NCI-H510A (cell line): Measurements from ENCODE around the gene NPAS3.

ENCODE experiments used
- DNase-seq: peaks from one replicate; lab custom pipeline; 2025; lab: John Stamatoyannopoulos, UW

Gene NPAS3

DNA sequence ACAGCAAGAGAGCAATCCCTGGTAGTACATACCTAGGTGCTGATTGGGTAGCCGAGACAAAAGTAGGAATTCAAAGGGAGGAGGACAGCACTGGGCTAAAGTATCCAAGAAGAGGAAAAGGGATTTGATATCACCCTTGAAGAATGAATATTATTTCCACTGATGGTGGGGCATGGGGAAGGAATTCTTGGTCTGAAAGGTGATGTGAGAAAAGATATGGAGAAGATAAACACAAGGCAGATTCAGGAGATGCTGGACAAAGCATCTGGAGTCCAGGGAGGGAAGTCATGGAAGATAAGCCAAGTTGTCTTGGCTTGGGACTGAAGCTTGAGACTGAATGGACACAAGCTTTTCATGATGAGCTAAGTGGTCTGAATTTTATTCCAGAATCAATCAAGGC lies 818.2 kb downstream of the NPAS3 start:
- no peak for DNase-seq

DNA sequence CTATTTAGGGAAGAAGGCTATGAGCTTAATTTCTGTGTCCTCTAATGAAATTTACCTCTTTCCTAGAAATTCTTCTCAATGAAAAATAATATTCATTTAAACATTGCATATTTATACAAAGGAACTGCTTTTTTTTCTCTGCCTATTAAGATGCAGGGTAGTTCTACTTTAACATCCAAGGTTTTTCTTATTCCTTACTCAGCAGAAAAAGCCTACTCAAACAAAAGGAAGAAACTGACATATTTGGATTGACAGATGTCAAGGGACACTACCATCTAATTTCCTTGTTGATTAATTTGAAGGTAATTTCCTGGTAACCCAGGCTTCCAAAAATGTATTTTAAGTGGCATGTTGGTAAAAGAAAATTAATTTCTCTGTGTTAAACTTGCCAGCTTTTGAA lies 819.9 kb downstream of the NPAS3 start:
- no peak for DNase-seq

DNA sequence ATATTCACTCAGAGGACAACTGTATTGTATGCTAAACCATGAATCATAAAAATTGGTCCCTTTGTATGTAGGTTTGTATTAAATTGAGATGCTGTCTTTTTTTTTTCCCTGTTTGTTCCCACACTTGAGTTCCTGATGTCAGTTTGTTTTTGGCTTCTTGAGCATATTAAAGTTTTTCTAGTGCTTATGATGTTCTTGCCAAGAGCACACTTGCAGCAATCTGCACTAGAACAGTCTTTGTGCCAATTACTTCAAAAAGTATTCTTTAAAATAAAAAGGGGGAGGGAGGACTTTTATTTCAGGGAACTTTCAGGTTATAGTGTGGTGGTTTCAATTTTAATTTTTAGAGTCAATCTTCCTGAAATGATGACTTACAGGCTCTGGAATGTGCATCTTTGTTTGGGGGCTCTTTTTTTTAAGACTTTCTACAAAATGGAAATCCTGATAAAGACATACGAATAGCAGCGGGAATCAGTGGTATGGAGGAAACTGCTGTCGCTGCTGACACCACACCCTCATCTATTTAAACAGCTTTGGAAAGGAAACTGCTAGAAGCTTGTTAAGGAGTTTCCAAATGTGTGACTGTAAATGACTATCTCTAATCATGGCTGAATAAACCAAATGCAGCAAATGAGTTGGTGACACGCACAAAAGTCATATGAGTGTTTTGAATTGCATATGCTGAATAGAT lies 823.6 kb downstream of the NPAS3 start:
- no peak for DNase-seq

DNA sequence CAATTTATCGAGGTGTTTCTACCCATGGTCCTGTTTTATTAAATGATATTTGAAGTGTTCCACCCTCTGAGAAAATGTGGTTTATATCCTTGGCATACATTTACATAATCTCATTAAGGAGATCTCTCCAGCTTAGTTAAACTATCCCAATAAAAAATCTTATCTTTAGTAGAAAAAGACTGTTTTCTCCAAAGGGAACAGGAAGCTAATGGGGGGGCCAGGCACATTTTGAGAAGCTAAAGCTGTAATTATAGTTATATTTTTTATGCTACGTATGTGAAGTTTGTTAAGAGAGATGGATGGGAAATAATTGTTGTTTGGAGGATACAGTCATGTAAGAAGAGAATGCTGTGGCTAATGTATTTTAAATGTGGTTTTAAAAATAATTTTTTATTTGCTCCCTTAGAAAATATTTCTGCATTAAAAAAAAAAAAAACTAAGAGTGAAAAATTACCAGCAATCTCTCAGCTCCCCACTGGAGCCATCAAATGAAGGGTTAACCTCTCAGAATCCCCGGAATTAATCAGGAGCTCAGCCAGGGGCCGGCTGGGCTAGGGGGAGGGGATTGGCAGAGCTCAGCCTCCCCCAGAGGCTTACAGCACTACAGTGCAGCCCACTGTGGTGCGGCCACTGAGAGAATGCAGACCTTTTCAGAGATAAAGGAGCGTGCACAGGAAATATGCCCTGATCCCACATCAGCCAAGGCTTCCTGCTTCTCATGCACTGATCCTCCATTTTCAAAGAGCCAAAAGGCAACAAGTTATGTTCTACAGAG lies 826.4 kb downstream of the NPAS3 start:
- DNase-seq = no peak

DNA sequence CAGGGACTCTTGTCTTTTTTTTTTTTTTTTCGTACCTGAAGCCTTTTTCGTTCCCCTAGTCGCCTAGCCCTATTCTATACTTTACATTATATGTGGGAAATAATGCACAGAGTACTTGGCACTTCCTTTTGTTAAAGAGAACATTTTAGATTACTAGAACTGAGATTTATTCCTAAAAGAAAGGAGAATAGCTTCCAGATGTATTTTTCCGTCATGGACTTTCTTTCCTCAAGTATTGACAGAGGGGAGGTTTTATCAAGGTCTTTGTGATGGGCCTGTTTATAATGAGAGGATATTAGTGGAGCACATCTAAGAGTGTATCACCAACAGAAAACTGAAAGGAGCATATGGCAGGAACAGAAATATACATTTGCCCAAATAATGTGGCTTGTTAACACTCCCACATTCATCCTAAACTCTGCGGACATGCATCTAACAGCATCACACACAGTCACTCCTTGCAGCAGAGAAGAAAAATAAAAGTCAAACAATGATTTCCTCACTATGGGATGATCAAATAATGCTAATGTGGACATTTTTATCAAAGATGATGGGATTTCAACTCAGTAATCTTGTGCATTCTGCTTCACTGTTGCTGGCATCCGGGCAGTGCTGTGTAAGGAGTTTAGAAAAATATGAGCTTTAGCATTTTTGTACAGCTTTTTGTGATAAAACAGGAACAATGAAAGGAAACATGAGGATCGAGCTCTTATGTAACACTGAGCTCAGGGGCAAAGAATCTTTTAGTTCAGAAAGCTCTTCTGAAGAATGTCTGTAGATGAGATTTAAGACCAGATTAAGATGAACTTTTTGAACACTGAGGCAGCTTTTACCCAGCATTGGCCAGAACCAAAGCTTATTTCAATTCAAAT lies 829.1 kb downstream of the NPAS3 start:
- DNase-seq = no peak

DNA sequence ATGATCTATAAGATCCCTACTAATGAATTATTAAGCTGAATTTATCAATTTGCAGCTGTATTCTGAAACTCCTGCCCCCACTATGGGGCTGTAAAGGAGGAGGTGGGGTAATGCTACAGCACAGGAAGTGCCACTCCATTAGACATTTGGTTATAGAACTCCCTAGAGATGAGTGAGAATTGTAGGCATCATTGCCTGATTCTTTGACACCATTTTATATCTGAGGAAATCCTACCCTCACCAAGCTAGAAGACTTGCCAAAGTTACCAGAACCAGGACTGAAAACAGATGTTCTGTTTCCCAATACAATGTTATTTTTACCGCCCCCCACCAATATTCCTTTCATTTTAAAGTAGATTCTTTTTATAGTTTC lies 829.8 kb downstream of the NPAS3 start:
- DNase-seq = no peak

DNA sequence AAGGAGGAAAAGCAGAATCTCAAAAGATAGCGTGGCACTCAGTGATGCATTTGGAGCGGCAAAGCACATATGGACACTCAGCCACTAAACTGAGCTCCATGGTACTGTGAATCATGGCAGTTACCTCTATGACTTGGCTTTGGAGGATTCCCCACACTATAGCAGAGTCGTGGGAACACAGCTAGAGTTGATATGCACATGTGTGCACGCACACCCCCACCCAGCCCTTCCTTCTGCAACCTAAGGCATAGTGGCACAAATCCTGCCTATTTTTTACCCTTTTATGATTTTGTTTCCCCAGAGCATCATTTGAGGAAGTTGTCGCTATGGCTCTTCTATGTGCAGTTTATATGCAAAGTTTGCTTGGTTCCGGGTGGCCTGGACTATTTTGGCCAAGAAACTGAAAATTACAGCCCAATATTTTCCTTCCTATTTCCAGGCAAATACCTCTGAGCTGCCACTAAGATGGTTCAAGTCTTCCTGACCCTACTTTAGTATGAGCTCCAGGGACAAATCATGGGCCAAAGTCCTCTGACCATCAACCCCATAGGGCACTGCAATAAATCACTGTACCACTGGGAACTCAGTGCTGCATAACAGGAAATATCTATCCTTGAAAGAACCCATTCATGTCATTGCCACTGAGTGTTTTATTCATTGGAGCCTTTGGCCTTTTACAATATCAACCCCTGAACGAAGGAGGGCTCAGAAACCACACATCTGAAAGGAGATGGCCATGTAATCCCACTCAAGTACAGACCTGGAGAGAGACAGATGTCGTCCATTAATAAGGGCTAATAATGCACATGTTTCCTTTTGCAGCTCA lies 834.7 kb downstream of the NPAS3 start:
- DNase-seq = no peak

DNA sequence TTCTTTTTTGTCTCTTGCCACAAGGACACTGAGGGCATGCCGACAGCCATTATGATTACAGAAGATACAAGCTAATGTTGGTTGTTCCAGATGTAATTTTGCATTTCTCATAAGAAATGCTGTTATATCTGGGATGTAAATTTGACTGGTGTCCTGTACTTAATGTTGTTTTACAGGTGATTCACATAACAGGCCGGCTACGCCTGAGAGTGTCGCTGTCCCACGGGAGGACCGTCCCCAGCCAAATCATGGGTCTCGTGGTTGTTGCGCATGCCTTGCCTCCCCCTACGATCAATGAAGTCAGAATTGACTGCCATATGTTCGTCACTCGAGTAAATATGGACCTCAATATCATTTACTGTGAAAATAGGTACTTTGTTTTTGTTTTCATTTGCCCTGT lies 835.5 kb downstream of the NPAS3 start:
- no peak for DNase-seq

DNA sequence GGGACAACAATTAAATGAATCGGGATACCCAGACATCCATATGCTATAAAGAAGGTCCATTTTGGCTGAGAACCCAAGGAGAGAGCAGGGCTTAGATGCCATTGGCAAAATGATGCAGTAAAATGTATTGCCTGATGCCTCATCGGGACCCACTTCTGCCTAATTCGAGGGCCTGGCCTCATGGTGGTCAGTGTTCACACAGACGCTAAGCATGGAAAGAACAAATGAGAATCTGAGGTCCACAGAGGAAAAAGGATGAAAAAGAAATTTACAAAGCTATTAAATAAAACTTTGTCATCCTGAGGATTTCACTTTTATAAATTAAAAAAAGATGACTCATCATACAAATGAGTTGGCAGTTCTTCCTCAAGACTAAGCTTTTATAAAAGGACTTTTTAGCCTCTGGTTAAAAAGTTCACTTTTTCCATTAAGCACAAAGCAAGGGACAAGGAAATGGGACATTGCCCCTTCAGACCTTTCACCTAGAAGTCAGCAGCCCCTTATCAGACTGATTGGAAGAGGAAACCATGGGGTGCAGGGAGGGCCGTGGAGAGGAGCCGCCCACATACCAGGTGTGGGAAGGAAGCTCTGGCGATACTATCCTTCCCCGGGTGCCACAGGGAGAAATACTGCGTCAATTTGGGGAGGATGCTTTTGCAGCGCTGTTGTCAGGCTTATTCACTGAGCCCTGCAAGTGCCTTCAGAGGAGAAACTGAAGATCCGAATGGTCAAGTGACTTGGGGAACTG lies 836.2 kb downstream of the NPAS3 start:
- no peak for DNase-seq

DNA sequence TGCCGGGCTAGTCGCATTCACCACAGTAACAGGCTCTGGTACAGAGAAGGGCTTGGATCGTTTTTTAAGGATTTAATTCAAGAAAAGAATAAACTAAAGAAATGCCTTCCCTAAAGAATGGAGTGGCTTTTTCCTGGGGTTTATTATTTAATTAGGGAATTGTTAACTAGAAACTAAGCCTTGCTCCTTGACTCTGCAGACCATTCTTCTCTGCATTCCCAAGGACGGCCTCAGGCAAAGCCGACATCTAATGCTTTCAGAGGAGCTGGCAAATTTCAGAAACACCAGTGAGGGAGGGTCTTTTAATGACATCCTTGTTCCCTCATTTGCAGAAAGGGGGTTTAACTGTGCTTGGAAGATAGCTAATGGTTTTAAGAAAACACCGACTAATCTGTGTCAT lies 838.2 kb downstream of the NPAS3 start:
- no peak for DNase-seq

DNA sequence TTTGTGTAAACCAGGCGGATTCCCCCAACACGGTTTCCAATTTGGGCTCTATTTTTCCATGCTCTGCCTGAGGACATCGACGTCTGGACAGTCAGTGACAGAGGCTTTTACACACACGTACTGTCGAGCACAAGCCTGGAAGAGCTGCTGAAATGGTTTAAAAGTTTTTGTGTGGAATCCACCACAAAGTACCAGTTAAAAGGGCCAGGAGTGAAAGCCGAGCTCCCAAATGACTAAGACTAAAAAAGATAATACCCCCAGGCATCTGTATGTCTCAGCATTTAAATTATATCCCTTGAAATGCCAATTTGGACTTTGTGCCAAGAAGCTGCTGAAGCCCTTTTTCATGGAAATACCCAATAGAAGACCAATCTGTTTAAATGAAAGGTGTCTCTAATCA lies 839.0 kb downstream of the NPAS3 start:
- no peak for DNase-seq

DNA sequence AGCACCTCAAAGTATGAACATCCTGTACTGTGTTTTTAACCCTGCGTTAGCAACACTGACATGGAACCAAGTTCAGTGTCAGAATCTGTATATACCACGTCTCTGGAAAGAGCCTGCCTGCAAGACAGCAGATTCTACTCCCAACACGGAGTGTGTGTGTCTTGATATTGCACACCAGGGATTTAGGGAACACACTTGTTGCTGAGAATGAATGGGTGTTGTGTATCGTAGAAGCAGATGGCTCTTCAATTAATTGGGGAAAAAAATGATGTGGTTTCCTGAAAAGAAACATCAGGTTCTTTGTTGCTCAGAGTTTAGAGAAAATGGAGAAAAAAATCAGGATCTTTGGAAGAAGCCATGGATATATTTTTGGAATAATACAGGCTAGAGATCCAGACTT lies 841.4 kb downstream of the NPAS3 start:
- no peak for DNase-seq

DNA sequence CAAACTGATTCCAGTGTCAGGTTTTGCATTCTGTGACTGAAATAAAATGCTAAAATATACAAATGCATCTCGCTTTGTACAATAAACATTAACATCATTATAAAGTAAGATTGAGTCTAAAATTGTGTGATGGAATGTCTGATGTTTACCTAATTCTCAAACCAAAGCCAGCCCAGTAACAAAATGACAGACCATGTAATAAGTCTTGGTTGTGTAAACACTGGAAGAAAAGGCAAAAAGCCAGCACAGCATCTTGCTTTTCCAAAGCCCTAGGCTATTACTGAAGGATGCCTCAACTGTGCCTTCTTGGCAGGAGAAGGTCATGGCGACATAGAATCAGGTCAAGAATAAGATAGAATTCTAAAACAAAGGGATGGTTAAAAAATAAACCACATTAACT lies 842.6 kb downstream of the NPAS3 start:
- no peak for DNase-seq

DNA sequence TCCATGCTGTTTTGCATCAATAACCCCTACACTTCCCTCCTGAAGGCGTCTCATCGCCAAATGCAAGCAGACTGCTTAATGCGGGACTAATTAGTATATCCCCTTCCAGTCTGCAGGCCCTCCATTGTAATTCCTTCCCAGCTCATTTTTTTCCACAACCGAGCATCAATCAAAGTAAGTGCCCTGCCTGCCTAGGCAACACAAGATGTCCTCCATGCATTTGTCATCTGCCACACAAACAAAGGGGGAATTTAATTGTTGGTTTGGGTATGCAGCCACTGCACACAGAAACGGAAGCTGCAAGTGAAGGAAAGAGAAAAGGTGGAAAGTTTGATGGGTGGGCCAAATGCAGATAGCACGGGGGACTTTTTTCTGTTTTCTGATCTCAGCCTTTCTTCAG lies 844.2 kb downstream of the NPAS3 start:
- DNase-seq = no peak

DNA sequence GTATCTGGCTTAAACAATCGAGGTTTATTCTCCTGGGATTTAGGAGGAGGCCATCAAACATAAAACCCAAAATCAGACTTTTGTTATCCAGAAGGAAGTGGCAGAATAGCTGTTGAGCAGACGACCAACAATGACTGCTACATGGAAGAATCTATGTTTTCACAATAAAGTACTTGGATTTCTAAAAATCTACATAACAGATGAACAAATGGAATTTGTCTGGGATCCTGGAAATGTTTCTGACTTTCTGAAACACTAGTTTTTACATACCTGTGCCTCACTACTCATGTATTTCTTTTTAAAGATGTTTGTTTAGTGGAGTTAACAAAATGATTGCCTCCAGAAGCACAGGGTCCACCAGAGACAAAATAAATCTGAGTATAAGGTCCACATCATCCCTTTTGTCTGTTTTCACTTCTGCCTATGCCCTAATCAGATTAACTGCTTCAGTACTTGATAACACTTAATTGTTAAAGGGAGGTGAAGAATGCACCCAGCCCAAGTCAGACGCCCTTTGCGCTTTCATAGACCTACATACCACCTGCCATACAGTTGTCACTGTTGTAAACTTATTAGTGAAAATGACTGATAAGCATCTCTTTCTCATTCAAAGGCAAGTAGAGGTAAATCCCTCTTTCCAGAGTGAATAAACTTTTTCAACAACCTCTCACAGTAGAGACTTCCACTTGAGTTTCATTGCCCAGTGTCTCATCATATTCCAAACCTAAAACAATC lies 847.6 kb downstream of the NPAS3 start:
- DNase-seq = no peak

DNA sequence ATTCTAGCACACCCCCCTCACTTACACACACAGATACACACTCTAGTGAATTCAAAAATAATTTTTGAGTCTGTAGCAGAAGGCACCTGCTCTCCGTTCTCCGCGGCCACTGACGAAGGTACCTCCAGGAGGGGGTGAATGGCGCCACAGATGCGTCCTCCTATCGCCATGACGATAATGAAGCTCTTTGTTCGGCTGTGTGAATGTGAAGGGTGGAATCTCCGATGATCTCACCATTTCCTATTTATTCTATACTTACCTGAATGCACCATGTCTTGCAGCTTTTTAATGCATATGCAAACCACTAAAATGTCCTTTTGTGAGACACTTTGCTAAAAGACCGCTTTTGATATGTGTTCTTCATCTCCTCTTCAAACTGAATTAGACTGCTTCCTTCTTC lies 849.5 kb downstream of the NPAS3 start:
- no peak for DNase-seq

DNA sequence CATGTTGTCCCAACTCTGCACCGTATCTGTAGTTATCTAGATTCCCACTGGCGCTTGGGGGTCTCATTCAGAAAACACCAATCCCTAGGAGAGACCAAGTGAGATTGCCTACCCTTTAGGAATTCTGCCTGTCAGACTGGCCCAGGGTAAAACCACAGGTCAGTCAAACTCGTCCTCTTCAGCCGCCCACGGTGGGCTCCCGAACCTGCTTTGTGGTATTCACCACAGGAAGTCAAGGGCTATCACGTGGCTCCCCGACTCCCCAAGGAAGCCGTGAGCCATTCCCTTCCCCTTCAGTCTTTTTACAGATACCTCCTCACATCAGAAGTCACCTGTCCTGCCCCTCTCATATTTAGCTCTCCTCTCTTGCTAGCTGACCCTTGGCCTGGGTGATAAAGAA lies 852.3 kb downstream of the NPAS3 start:
- no peak for DNase-seq

DNA sequence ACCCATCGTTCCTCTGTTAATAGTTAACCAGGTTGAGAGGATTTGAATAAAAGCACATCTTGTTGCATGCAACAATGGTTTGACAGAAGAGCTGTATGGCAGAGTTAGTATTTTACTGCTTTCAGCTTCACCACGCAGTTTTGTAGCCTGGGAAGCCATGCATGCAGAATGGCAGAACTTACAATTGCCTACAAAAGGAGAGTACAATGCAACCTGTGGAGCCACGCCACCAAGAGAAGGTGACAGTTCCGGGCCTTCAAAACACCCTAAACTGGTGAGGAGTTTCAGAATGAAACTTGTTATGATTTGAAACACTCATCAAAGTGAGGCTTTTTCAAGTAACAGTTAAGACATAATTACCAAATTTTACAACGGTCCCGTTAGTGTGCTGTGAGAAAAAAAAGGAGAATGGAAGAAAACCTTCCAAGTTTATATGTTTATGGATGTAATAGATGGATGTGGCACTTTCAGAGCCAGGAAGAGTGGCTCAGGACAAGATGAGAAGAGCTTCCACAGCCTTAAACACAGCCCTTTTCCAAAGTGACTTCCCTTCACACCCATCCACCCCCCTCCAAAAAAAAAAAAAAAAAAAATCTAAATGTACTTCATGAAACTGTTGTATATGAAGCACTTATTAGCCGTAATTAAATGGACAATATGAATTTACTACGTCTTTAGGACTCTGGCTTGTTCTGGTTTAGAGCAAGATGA lies 853.5 kb downstream of the NPAS3 start:
- no peak for DNase-seq

DNA sequence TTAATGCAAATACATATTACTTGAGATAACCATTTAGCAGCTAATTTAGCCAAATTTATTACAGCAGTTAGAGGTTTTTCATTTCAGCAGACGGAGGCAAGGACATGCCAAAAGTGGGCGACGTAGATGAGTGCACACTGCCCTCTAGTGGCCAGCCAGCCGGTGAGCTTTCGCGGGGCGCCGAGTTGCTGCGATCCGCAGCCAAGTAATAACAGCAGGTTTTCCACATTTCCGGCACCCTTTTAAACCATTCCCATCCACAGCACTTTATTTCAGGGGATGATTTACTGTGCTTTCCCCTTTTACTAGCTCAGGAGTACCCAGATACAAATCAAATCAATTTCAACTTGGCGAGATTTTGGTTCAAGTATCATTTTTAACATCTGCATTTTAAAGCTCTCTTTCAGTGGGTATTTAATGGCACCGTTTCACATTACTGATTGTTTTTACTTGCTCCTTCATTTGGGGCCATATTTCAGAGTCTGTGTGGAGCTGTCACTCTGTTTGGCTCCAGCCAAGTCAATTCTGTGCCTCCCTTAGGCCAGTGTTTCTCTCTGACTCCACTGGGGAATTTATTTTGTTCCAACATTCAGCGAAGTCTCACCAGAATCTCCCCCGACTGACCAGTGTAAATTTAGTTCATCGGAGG lies 854.2 kb downstream of the NPAS3 start:
- peak; percentile 7 for DNase-seq
